SK-N-DZ (cell line): ENCODE measurements around the gene FAM107B.
A peak's percentile ranks its signal among the peaks of the same experiment; 100 is the strongest.
"Not testable (repeated sequence)": the region's sequence is repeated elsewhere in the genome, so short reads cannot be mapped to it uniquely, and the experiment has no call there.

Experiments used
- DNase-seq: peaks from one replicate; pipeline ENCODE4 v3.0.0-alpha.2; 2015; ENCODE audit warnings: low spot score

The FAM107B gene

DNA sequence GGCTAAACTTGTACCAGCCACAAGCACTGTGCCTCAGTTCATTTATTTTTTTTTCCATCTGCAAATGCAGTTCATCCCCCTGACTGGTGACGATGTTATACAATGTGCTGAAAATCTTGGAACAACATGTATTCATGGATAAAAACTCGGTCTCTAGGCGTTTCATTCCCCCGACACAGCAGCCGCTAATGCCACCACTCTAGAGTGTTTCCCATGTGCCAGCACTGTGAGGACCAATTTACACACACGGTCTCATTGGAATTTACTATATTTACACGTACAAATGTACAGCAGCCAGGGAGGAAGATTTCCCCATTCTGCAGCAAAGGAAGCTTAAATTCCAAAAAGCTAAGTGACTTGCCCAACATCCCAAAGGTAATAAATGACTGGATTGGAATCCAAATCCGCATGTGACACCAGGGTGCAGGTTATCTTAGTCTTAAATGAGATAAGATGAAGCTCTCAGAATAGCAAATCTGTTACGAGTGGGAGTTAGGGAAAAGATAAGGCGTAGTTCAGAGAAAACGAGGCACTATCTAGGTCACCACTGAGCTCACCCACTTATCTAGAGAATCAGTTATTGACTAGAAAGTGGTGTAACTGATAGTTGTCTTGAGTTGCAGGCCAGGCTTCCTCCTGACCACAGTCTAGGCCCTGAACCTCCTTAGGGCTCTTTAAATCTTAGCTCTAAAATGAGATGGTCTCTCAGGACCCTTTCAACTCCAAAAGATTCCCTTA is 36.7 kb downstream of the FAM107B start:
- DNase-seq: no peak

DNA sequence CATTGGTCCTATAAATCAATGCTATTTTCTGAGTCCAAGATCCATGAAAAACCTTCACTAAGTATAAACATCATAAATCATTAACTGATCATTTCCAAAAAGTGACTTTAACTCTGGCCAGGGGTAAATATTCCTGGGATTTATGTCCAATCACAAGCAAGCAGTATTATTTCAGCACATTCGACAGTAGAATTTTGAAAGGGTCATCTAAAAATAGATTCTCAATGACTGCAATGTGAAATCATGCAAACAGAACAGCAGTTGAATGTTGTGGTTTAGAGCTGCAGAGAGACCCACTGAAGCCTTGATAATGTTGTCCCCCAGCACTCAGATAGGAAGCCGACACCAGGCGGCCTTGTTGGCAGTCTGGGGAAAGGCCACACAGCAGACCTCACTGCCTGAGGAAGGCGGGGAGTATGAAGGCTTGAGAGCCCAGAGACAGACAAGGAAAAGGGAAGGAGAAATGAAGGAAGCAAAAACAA is 38.1 kb downstream of the FAM107B start:
- peak; percentile 23 for DNase-seq

DNA sequence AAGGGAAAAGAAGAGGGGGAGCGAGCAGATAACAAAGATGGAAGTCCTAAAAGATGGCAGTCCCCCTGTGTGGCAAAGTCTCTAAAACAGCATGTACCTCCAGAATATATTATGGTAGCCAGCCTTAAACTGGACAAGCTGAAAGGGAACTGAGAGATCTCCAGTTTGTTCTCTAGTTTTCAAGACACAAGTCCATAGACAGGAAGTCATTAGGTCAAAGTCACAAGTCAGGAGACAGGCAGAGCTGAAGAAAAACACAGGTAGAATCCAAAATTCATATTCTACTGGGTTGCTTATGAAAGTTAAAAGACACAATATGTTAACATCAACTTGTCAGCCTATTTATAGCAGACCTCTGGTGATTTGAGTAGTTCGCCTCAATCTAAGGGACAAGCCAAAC is 38.7 kb downstream of the FAM107B start:
- DNase-seq: no peak

DNA sequence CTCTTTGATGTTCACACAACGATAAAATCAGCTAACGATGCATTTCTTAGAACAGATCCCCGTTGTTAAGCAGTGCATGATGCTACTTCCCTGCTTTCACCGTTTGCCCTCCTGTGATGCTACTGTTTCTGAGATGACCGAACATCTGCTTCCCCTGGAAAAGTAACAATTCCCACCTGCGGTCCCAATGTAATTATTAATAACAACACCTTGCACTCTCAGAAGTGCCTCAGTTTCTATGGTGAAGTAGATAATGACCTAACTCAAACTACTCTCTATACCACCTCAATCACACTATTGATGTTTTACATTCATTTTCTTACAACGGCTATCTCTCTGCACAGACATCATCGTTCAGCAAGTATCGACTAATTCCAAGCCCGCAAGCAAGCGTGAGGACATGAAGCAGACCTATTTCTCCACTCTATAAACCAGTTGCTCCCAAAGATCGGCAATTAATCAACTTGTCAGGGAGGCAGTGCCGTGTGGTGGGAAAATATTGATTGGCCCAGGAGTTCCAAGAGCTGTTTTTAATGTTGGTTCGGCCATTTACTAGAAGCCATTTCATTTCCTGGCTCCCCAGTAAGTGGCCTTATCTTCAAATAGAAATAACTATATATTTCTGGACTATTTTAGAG is 42.7 kb downstream of the FAM107B start:
- peak; percentile 55 for DNase-seq

DNA sequence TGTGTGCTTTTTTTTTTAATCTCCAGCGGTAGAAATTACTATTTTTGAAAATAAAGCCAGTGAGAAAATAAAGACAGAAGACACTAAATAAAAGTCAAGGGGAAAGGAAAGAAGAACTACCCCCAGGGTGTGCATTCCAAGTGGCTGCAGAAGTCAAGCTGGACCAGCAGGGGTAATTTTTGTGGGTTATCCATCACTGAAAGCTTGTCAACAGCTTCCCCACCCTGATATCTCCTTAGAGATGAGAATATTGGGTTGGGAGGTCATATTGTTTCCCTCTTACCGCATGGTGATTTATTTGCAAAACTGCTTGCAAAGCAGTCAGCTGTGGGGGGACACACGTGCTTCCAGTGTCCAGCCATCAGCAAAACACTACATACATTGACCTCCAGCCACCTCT is 46.4 kb downstream of the FAM107B start:
- DNase-seq: no peak

DNA sequence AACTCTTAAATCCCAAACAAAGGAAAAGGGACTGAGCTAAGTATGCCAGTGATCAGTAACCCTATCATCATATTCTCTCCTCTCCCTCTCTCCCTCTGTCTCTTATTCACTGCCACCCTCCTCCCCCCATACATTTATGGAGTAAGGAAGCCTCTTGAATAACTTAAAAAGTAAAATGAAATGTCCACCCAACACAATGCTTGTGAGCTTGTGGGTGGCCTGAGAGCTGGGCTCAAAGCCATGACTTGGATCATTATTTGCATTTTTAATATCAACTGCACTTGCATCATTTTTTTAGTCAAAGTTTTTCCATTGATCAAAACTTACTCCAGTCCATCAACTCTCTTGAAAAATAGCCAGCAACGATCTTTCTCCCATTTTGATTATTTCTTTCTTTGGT is 46.8 kb downstream of the FAM107B start:
- DNase-seq: no peak

DNA sequence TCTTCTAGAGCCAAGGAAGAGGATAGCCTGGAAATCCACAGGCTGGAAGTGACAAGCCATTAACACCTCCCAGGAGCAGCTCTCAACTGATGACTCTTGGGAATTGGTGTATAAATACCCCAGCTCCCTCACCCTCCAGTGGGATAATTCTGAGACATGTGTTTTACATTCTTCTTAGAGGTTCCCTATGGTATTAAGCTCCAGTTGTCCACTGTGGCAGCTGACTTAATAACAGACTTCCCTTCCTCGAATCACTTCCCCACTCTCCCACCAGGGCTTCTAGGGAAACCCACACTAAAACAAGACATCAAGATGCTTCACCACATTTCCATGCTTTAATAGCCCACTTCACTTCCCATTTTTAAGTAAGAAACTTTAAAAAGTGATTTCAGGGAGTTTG is 47.2 kb downstream of the FAM107B start:
- no peak for DNase-seq

DNA sequence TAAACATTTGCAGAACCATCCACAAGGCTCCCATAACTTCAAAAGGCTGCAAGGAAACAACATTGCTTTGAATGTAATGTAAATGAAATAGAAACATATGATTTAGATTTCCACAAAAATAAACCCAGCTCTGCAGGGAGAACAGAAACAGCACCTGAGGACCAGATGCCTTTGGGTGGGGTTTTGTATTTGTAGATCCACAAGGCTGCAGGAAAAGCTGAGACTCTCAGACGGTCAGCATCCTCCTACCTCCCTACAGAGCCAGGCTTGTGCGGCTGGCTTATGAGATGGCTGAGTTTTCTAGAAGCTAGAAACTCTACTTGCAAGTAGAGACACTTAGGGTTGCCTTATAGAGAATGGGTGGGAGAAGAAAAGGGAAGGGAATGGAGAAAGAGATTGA is 49.8 kb downstream of the FAM107B start:
- no peak for DNase-seq

DNA sequence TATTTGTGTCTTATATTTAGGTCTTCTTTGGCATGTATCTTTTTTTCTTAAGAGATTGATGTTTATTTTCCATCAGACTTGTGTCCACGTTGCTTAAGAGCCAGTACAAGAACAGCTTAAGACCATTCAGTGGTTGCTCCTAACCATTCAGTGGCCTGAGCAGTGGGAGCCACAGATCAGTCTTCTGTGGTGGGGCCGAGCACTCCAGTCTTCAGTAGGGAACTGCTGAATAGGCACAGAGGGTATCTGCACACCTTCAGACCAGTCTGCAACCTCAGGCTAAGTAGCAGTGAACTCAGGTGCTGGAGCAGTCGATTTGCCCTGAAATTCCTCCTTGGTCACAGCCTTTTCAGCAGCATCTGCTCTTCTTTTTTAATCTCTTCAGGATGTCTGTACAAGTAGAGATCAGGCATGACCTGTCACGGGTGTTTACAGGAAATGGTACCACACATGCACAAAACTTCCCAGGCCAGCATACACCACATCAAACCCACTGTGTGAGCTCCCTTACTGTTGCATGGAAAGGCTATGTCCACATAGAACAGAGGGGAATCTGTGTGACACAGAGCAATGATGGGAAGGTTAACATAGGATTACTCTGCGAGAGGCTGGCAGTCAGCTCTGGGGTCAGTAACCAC is 51.5 kb downstream of the FAM107B start:
- DNase-seq: no peak

DNA sequence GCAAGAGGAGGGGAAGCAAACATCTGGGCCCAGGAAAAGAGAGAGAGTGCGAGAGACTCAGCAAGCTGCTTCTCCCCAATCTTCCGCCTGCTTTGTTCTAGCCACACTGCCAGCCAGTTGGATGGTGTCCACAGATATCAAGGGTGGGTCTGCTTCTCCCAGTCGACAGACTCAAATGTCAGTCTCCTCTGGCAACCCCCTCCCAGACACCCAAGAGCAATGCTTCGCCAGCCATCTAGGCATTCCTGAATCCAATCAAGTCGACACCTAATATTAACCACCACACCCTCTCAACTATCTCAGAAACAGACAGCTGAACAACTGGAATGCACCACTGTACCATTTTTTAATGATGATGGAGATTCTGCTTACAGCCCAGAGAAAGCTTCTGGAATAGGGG is 57.1 kb downstream of the FAM107B start:
- no peak for DNase-seq

DNA sequence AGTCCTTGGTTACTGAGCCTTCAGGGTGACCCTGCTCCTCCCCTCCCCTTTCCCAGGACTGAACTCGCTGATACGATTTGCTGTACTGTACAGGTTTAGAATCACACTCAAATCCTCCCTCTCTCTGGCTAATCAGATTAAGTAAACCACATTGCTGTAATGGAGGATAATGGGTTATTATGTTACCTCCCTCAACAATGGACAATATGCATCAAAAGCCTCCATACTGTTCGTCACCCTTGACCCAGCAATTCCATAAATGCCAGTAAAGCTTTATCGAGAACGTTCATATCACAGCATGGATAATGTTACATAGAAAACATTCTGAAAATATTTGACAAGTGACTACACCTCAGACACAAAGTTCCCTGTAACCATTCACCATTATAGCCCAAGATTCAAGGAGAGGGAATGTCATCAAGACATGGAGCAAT is 61.7 kb downstream of the FAM107B start:
- DNase-seq: peak; percentile 90

DNA sequence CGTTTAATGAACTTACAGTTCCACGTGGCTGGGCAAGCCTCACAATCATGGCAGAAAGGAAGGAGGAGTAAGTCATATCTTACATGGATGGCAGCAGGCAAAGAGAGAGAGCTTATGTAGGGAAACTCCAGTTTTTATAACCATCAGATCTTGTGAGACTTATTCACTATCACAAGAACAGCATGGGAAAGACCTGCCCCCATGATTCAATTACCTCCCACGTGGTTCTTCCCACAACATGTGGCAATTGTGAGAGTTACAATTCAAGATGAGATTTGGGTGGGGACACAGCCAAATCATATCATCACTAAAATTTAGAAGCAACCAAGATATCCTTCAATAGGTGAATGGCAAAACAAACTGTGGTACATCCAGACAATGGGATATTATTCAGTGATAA is 65.4 kb downstream of the FAM107B start:
- DNase-seq: not testable (repeated sequence)

DNA sequence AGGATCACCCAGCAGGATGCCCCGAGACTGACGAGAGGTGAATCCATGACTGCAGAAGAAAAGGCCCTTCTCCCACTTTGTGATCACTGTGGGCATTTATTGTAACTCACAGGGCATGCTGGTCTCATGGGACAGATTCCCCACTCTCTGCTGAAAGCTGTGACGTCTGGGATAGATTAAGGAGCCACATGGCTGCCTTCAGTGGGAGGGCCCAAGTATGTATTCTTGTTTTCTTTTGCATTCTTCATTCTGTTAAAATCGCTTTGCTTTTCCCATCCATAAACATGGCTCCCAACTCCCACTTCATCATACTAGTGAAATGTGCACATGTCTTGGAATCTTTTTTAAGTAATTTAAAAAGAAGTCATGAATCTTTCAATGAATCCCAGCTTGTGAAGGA is 67.2 kb downstream of the FAM107B start:
- DNase-seq: peak; percentile 15

DNA sequence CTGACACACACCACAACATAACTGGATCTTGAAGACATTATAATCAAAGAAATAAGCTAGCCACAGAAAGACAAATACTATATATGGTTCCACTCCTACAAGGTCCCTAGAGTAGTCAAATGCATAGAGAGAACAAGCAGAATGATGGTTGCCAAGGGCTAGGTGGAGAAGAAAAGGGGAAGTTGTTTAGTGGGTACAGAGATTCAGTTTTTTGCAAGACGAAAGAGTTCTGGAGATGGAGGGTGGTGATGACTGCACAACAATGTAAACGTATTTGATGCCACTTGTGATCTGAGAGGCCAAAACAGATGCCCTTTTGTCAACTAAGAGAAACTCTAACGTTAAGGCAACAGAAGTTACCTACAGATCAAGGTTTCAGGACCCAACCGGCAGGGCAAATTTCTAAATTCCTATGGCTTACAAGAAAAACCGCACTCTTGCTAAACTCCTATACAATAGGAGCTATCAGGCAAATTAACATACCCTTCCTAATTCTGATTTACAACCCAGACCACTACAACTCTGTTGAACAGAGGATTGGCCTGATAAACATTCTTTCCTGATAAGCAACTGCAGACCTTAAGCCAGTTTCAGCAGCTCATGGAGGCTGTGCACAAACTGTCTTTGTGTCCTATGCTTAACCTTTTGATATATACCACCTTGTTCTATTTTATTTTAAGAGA is 69.0 kb downstream of the FAM107B start:
- DNase-seq: no peak

DNA sequence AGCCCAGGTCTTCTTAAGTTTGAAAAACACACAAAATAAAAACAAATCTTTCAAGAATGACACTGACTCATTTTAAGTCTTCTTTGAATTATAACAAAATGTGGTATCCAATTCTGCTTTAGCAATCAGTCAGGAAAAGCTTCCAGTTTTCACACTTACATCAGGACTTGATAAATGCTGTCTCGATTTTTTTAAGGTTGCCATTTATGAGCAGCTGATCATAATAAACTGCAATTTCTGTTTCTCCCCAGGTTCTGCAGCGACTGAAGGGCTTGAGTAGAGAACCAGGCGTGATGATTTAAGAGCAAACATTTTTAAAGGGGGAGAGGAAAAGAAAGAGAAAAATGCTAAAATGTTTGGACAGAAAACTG is 71.1 kb downstream of the FAM107B start:
- DNase-seq: no peak

DNA sequence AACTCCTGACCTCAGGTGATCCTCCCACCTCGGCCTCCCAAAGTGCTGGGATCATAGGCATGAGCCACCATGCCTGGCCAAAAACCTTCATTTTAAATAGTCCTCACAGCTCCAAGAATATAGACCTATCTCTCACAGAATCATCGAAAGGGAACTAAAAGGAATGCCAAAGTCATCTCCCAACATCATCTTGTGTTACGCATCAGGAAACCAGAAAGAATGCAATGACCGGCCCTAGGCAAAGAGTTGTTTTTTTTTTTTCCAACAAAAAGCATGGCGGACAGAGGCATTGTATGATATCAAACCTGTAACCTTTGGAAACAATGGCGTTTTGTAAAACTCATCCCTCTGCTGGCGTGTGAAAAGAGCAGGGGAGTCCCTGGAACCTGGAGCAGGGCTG is 73.2 kb downstream of the FAM107B start:
- DNase-seq: no peak

DNA sequence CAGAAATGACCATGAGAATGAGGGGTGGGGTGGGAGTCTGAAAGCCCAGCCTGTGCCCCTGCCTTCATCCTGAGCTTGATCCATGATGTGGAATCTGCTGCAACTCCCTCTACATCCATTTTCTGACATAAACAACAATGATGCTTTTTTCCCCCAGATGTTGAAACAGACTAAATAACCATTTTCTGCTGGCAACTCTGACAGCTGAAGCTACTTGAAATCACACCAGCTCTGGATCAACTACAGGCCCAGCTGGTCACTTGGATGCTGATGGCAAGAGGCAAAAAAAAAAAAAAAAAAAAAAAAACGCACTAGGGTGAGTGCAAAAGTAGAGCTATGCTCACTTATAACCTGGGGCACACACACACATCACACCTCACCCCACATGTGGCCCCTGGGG is 74.2 kb downstream of the FAM107B start:
- DNase-seq: no peak

DNA sequence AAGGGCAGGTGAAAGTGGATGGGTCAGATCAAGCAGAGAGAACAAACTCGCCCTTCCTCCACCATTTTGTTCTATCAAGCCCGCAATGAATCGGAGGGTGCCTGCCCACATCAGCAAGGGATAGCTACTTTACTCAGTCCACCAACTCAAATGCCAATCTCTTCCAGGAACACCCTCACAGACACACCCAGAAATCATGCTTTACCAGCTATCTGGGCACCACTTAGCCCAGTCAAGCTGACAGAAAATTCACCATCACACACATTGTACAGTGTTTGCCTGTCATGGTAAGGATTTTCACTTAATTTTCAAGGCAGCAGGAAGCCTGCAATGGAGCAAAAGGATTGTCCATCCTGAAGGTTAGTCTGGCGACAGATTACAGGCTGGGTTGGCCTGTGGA is 75.2 kb downstream of the FAM107B start:
- DNase-seq: no peak

DNA sequence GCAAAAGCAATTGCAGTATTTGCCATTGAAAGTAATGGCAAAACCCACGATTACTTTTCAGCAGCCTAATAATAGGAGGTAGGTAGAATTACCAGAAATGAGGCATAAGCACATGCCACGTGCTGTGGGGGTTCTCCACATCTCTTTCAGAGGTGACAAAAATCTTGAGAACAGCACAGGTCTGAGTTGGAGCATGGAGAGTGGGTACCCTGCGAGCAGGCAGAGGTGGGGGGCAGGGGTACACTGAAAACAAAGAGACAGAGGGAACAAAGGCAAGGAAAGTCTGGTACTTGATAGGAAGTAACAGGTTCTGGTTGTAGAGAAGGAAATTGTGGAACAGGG is 75.9 kb downstream of the FAM107B start:
- no peak for DNase-seq

DNA sequence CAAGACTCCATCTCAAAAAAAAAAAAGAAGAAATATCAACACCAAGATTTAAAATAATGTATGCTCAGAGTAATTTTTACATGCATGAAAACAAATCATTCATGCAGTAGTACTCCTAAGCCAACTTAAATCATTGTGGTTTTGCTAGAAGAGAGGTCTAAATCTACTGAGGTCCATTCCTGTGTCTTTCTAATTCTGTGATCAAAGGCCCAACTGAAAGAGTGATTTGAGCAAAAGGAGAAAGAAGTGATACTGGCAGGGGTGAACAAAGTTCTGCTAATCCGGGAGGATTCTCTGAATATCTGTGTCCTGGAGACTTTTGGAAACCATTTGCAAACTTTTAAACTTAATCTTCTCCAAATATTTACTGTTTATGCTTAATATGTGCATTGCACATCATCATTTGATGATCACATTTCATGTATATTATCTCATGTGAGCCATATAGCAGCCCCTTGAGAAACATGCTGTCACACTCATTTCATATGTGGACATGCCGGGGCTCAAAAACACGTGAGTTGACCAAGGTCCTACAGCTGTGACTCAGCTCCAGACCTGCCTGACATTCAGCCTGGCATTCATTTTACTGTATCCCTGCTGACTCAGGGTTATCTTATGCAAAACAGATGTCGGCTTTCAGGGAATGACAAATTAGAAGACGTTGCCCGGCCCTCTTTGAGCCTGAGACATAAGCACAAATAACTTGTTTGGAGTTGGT is 76.4 kb downstream of the FAM107B start:
- DNase-seq: no peak

DNA sequence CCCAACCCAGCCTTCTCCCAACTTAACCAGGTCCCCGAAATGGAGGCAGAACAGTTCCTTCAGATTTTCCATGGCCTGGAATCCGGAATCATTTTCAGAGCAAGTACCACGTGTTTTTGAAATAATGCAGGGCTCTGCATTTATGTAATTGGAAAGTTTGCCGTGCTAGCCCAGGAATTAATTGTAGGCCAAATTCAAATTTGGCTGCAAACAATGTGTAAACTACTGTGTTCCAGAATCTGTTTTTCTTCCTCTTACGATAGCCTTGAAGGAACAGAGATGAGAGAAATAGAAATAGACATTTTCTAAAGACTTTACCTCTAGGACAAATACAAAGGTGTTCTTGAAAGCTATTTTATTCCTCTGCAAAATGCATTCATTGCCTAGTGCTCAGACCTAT is 77.4 kb downstream of the FAM107B start:
- no peak for DNase-seq

DNA sequence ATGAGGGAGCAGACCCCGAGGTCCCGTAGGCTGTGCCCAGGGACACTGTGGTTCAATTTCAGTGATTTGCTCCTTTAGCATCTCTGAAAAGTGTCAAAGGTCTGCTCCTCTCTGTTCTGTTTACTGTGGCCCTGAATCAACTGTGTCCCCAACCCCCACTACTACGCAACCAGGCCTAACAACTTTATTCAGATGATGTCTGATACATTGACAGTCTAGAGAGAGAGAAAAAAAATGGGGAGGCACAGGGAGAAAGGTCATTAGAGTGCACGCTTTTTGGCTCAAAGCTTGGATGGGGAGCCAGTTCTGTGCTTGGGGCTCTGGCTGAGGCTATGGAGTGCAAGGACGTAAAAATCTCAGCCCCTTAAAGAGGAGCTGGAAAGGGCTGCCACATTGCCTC is 77.9 kb downstream of the FAM107B start:
- no peak for DNase-seq
